ENCODE results near the gene KLK11.
"Not testable (repeated sequence)": the region's sequence is repeated elsewhere in the genome, so short reads cannot be mapped to it uniquely, and the experiment has no call there.

The KLK11 gene

DNA sequence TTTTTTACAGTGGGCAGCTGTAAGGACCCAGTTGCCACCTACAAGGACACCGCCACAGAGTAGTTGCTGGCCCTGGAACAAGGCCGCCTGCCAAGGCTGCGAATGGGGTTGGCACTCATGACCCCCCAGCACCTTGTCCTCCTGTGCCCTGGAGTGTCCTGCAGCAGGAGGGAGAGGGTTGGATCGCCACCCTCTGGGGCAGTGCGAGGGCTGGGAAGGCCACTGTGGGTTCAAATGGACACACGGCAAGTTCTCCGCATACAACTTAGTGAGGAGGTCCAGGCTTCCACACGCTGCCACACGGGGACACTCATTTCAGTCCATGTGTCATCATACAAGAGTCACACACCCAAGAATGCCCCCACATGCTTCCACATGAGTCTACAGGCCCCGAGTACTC, 26.0 kb downstream of the KLK11 start:
- no peak for TF ChIP-seq CTCF (IDR thresholded peaks at IDR 0.05)
- Histone ChIP-seq H3K27me3 (peaks cover 0 to 40% of the 10 kb centered on the region in 2 donors), H3K4me1 (peaks cover 0 to 11% (median 0%) of the 10 kb centered on the region in 4 donors), H3K4me3 (no peak overlapping the region), H3K36me3 (no peaks in the 10 kb centered on the region), H3K27ac (no peak overlapping the region), H3K9me3 (no peaks in the 10 kb centered on the region)
- intact Hi-C loops (cut with DNase I; ENCODE audit: low total_unique reads) = no loop called here
- no peak for DNase-seq

GRCh38 chr19:50998686-50999085, 27.7 kb downstream of the KLK11 start:
- H3K4me3 ChIP-seq = no peak overlapping the region

GRCh38 chr19:50998061-50998460, 28.4 kb downstream of the KLK11 start:
- peaks cover 0 to 35% of the 10 kb centered on the region in 2 donors for H3K27me3 ChIP-seq
- no peak overlapping the region for H3K27ac ChIP-seq
- peaks cover 0 to 11% (median 0%) of the 10 kb centered on the region in 4 donors for H3K4me1 ChIP-seq
- intact Hi-C loops (cut with DNase I; ENCODE audit: low total_unique reads) = no loop called here
- no peaks in the 10 kb centered on the region for H3K9me3 ChIP-seq
- H3K36me3 ChIP-seq = no peaks in the 10 kb centered on the region
- TF ChIP-seq CTCF (IDR thresholded peaks at IDR 0.05) = no peak
- no peak overlapping the region for H3K4me3 ChIP-seq
- DNase-seq = no peak

More at GRCh38 chr19:50998686-50999085, 27.7 kb downstream of the KLK11 start:
- Histone ChIP-seq H3K27me3 (peaks cover 0 to 40% of the 10 kb centered on the region in 2 donors), H3K4me1 (peaks cover 0 to 11% (median 0%) of the 10 kb centered on the region in 4 donors), H3K27ac (no peak overlapping the region), H3K36me3 (no peaks in the 10 kb centered on the region), H3K9me3 (no peaks in the 10 kb centered on the region)
- intact Hi-C loops (cut with DNase I; ENCODE audit: low total_unique reads) = no loop called here
- no peak for TF ChIP-seq CTCF (IDR thresholded peaks at IDR 0.05)
- no peak for DNase-seq

- no peak for TF ChIP-seq CTCF (IDR thresholded peaks at IDR 0.05)
- Histone ChIP-seq H3K9me3 (no peaks in the 10 kb centered on the region), H3K27ac (no peak overlapping the region), H3K36me3 (no peaks in the 10 kb centered on the region), H3K27me3 (no peaks in the 10 kb centered on the region), H3K4me3 (no peak overlapping the region), H3K4me1 (no peaks in the 10 kb centered on the region)
- no peak for DNase-seq
- intact Hi-C loops (cut with DNase I; ENCODE audit: low total_unique reads) = no loop called here
Observed at GRCh38 chr19:50994129-50994528, 32.3 kb downstream of the KLK11 start.

DNA sequence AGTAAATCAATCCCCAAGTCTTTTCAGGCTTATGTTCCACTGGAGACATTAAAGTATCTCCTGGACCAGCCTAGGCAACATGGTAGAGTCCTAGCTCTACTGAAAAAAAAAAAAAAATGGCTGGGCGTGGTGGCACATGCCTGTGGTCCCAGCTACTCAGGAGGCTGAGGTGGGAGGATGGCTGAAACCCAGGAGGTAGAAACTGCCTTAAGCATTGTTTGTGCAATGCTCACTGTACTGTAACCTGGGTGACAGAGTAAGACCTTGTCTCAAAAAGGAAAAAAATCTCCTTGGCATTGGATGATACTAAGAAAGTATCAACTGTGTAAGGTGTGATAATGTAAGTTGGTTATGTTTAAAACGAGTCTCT, 33.8 kb downstream of the KLK11 start:
- no peak for DNase-seq
- no peaks in the 10 kb centered on the region for H3K9me3 ChIP-seq
- intact Hi-C loops (cut with DNase I; ENCODE audit: low total_unique reads) = no loop called here
- no peak for TF ChIP-seq CTCF (IDR thresholded peaks at IDR 0.05)
- no peaks in the 10 kb centered on the region for H3K27me3 ChIP-seq
- H3K36me3 ChIP-seq = no peaks in the 10 kb centered on the region
- H3K4me3 ChIP-seq = no peak overlapping the region
- no peak overlapping the region for H3K27ac ChIP-seq
- H3K4me1 ChIP-seq = no peaks in the 10 kb centered on the region

DNA sequence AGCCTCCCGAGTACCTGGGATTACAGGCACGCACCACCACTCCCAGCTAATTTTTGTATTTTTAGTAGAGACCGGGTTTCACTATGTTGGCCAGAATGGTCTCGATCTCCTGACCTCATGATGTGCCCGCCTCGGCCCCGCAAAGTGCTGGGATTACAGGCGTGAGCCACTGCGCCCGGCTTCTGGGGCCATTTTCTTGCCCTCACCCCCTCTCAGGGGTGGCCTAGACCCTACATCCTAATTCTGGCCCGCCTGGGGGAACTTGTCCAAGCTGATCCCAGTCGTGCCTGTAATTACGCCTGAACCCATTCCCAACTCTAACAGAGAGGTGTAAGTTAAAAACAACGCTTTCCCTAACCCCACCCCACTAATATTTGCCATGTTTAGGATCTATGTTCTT, 42.0 kb downstream of the KLK11 start:
- not testable (repeated sequence) for H3K36me3 ChIP-seq

More for the DNA sequence above, 42.0 kb downstream of the KLK11 start:
- H3K27me3 ChIP-seq = peaks cover 0 to 30% of the 10 kb centered on the region in 2 donors
- H3K4me1 ChIP-seq; H3K9me3 ChIP-seq; intact Hi-C loops (cut with DNase I; ENCODE audit: low total_unique reads); DNase-seq; H3K4me3 ChIP-seq; H3K27ac ChIP-seq: not testable (repeated sequence)

All from tibial artery (tissue), 4 donors.